Measurements from ENCODE around the gene ADAM15.

The ADAM15 gene

DNA sequence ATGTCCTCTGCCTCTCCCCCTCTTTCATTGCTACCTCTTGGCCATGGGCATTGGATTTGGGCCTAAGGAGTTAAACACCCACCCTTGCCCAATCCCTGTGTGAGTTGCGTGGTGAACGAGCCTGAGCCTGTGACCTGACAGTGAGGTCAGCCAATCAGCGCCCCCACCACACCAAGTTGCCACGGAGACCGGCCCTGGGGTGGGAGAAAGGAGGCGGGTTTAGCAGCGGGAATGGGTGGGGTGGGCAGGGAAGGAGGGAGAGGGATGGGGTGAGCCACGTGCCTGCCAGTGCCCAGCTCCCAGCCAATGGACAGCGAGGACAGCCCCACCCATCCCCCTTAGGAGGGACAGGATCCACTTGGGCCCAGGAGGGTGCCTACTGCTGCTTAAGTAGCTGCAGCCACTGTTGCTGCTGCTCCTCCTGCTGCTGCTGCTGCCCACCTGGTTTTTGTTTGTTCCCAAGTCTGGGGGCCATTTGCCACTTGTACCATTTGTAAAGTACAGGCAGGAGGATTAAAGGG lies 39.0 kb upstream of the ADAM15 start:
- DNase-seq: peak; percentile 69

DNA sequence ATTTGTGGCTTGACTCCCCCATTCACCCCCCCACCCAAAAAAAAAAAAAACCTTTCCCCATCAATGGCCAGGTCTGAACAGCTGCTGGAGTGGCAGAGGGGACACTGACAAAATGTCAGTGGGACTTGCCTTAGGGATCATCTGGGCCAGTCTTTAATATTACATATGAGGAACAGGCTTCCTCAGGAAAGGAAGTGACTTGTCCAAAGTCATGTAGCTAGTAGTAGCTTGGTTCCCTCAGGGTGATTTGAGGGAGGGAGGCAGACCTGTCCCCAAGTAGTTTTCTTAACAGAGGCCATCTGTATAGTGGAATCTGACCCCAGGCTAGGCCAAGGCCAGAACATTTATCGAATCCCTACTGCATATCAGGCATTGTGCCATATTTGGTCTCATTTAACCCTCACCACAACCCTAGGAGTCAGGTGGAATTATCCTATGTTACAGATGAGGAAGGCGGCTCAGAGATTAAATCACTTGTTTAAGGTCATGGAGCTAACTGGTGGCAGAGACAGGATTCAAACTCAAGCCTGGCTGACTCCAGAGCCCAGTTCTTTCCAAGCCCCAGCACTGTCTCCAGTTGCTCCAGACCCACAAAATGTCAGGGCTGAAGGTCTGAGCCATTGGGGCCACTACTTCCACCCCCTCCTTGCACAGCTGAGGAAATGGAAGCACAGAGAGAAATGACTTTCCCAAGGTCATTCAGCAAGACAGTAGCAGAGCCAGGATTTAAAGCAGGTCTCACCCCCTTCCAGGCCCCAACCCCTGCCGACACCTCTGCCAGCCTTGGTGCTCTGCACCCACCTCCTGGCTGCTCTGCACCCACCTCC lies 38.1 kb upstream of the ADAM15 start:
- peak; percentile 34 for DNase-seq

DNA sequence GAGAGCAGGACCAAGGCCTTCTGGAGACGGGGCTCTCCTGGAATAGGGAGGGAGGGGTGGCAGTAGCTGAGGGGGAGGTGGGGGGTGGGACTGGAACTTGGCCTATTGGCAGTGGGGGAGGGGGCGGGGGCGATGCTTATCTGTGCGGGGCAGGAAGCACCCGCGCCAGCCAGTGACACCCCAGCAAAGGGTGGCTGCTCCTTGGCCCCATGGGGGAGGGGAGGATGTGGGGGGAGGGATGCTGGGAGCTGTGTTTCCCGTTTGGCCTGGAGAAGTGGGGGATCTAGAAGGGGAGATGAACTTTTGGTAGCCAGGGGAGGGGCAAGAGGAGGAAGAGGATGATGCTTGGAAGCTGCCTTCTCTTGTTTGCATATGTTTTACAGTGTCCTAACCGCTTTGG lies 37.5 kb upstream of the ADAM15 start:
- no peak for DNase-seq

DNA sequence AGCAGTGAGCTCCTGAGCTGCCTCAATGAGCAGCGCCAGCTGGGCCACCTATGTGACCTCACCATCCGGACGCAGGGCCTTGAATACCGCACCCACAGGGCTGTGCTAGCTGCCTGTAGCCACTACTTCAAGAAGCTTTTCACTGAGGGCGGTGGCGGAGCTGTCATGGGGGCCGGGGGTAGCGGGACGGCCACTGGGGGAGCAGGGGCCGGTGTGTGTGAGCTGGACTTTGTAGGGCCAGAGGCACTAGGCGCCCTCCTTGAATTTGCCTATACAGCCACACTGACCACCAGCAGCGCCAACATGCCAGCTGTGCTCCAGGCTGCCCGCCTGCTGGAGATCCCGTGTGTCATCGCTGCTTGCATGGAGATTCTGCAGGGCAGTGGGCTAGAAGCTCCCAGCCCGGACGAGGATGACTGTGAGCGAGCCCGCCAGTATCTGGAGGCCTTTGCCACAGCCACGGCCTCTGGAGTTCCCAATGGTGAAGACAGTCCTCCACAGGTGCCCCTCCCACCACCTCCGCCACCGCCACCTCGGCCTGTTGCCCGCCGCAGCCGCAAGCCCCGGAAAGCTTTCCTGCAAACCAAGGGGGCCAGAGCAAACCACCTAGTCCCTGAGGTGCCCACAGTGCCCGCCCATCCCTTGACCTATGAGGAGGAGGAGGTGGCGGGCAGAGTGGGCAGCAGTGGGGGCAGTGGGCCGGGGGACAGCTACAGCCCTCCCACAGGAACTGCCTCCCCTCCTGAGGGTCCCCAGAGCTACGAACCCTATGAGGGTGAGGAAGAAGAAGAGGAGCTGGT lies 36.2 kb upstream of the ADAM15 start:
- DNase-seq: no peak

DNA sequence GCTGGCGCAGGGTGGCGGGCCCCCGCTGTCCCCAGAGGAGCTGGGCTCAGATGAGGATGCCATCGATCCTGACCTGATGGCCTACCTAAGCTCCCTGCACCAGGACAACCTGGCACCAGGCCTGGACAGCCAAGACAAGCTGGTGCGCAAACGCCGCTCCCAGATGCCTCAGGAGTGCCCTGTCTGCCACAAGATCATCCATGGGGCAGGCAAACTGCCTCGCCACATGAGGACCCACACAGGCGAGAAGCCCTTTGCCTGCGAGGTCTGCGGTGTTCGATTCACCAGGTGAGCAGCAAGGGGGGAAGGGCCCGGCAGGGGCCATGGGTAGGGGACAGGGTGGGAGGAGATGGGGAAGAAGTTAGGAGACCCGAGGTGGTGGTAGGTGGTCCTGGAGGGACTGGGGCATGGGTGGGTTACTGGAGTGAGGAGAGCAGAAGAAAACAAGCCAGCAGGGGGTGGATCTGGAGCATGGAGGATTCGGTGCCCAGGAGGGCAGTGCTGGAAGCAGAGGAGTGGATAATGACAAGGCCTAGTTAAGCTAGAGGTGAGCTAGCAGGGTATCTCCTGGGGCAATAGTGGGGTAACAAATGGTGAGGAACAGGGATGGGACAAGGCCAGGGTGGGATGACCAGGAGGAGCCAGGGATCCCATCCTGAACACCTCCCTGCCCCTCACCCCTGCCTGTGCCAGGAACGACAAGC lies 35.4 kb upstream of the ADAM15 start:
- no peak for DNase-seq

DNA sequence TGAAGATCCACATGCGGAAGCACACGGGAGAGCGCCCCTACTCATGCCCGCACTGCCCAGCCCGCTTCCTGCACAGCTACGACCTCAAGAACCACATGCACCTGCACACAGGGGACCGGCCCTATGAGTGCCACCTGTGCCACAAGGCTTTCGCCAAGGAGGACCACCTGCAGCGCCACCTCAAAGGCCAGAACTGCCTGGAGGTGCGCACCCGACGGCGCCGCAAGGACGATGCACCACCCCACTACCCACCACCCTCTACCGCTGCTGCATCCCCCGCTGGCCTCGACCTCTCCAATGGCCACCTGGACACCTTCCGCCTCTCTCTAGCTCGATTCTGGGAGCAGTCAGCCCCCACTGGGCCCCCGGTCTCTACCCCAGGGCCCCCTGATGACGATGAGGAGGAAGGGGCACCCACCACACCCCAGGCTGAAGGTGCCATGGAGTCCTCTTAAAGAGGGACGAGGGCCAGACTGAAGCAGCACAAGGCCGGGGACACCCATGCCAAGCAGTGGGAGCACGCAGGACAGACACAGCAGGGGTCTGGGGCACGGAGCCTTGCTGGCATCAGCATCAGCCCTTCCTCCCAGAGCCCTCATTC lies 34.8 kb upstream of the ADAM15 start:
- DNase-seq: no peak

DNA sequence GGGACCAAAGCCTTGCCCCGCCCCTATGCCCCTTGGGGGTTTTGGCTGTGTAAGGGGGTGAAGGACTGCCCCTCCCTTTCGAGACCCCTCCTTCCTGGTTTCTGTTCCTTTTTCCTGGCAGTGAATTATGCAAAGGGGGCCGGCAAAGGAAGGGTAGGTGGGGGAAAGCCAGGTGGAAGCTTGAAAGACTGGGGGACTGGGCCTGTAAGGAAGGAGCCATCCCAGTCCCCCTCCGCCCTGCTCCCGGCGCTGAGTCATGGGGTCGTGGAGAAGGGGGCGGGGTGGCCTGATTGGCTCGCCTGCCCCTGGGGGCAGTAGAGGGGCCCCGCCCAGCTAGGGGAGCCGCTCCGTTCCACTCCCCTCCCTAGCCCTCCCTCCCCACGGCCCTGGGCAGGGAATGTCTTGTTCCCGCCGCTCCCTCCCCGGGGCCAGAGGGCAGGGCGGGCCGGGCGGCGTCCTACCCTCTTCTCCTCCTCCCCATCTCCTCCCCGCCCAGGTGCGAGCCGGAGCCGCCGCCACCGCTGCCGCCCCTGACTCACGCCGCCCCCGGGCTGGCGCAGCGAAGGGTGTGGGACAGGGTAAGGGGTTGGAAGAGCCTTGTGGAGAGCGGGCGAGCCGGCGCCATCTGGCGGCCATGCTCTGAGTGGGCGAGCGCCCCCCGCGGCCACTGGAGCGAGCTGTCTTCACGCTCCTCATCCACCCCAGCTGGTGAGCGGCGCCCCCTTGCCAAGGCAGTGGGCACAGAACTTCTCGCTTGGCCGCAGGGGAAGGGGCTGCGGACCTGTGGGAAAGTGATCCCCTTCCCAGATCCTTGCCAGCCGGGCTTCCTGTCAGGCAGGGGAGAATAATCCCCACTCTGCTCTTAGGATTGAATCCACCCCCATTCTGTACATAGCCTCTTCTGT lies 33.8 kb upstream of the ADAM15 start:
- peak; percentile 74 for DNase-seq

DNA sequence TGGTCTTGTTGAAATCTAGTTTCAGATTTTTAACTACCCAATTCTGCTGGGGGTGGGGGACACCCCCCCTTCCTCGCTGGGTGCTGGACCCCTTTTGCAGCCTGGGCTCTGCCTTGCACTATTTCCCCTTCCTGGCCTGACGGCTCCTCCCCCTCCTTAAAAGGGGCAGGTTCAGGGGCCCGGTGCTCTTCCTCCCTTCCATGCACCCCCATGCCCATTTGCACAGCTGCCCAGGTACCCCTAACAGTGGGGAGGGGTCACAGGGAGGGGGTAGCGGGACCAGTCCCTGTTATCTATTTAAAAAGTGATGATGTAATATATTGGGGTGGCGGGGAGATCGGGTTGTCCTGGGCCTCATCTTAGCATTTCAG lies 33.2 kb upstream of the ADAM15 start:
- DNase-seq: no peak

DNA sequence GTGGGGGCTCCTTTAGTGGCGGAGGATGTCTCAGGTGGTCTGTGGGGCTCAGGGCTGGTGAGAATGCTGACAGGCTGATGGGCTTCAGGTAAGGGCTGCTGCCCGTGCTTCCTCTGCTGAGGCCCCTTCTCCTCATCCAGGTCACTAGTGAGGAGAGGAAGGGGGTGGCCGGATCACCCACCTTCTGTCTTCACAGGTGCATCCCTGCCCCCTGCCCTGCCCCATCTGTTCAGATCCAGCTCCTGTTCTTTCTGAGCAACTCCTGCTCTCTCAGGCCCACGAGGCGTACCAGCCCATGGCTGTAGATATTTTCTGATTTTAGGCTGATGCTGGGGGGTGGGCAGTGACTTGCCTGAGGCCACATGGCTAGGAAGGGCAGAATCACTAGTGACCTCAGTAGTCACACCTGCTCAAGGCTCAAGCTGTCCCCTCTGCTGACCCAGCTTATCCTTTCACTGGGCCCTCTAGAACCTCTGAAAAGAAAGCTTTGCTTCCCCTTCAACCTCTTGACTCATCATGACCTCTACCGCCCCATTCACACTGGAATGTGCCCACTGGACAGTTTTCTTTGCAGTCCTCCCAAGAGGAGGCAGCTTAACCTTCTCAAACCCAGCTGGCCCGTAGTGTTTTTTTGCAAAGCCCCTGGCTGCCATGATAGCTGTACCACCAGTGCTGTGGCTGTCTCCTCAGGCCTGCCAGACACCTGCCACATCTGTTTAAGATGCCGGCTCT lies 32.3 kb upstream of the ADAM15 start:
- DNase-seq: peak; percentile 34

DNA sequence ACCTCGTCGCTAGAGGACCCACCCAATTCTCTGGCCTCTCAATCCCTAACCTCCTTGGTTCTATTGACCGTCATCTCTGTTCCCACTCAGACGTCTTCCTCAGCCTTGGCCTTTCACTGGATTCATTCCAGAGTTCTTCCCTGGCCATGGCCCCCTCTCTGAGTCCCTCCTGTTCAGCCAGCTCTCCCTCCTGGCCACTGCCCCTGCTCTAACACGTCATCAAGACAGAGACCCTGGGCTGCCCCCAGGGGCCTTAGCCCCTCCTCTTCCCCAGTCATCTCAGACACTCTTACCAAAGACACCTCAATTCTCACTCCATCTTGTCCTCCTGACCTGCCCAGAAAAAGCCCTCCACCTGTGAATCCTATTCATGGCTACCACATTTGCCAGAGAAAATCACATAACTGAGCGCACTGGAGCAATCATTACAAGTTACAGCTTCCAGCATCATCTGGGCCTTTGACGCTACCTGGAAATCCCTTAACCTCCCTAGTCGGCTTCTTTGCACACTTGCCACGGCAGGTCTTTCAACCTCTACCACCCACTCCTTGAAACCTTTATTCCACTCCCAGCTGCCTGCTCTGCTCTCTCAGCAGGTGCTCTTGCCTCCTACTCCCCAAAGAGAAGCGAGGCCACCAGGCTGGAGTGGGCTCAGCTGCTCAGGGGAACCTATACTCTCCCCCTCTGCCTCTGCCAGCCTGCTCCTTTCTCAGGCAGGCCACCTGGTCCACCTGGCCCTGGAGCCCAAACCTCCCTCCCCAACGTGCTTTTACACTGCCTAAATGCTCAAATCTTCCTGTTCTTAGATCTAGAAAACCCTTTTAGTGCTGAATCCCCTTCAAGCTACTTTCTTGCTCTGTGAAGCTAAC lies 31.5 kb upstream of the ADAM15 start:
- DNase-seq: no peak

DNA sequence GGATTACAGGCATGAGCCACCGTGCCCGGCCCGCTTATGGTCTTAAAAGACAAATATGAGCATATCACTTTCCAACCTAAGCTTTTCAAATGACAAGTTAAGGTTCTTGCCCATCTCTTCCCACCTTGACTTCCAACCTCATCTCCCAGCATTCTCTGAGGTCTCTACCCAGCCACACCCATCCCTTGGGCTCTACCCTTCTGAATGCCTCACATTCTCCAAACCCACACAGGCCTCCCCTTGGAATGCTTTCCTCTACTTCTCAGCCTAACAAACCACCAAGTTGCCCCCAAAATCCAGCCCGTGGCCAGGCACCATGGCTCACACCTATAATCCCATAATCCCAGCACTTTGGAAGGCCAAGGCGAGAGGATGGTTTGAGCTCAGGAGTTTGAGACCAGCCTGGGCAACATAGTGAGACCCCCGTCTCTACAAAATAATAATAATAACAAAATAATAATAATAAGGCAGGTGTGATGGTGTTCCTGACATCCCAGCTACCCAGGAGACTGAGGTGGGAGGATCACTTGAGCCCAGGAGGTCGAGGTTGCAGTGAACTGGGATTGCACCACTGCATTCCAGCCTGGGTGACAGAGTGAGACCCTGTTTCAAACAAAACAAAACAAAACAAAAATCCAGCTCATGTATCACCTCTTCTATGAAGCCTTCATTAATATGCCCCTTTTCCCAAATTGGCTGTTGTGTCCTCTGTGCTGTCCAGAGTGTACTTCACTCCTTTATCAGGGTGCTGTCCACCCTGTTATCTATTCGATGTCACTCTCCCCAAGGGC lies 28.8 kb upstream of the ADAM15 start:
- no peak for DNase-seq

DNA sequence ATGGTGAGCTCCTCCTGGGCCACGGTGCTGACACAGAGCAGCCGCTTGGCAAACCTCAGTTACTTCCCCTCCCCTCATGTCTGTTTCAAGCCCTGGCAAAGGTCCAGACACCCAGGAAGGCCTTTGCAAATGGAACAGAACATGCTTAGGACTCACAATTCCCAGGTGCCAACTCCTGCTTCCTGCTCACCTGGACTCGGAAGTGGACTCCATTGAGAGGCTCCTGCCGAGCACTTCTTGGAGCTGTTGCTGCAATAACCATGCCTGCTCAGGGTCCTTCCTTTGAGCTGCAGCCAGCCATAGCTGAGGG lies 28.2 kb upstream of the ADAM15 start:
- DNase-seq: no peak

DNA sequence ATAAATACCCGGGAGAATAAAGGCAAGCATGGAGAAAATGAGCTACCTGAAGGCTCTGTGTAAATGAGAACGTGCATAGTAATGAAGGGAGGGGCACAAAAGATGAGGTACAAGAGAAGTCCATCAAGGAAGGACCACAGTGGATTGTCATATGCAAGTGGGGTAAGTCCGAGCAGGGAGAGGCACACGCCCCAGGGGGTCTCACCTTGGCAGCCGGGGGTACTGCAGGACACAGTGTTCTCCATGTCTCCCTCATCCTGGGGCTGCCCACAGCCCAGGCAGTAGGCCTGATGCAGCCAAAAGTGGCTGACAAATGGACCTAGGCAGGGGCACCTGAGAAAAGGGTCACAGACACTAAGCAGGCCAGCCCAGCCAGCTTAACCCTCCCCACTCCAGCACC lies 27.5 kb upstream of the ADAM15 start:
- no peak for DNase-seq

DNA sequence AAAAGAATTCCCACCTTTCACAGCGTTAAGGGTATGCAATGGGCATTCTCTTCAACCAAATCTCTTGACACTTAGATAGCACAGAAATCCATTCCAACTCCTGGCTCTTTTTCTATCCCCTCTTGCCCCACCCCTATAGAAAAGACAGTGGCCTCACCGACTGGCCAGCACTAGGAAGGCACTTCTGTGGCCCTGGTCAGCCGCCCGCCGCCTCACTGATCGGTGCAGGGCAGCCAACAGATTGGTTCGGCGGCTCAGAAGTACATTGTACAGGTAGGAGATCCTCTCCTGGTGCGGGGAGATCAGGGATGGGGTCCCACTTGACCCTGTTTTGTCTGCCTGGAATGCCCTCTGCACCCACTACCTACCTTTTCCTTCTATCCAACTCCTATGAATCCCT lies 26.8 kb upstream of the ADAM15 start:
- no peak for DNase-seq

DNA sequence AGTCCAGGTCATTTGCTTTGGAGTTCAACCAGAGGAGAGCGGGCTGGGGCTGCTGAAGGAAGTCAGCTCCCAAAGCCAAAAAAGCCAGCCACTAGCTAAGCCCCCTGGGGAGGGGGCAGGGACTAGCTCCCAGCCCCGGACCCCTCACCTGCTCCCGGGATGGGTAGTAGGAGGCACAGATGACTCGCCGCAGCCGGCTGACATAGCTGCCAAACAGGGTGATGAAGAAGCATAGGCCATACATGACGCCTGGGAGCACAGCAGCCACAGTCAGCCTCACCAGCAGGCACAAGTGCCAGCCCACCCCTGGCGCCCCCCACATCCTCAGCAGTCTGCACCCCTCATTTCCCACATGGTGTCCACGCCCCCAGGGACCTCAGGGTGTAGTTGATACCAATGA lies 25.0 kb upstream of the ADAM15 start:
- DNase-seq: no peak

DNA sequence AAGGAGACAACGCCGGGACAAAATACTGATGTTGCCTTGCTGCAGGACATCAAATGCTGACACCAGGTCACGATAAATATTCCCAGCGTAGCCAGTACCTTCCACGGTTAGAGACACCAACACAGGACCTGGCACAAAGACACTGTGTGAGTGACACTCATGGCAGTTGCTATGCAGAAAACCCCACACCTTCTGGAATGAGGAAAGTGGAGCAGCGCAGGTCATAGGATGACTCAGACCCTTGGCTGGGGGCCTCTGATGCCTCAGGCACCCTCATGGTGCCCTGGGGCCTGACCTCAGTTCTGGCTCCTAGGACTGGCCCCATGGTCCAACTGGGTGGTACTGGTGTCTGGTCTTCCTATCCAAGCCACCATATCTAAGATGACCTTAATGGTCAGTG lies 24.5 kb upstream of the ADAM15 start:
- no peak for DNase-seq

DNA sequence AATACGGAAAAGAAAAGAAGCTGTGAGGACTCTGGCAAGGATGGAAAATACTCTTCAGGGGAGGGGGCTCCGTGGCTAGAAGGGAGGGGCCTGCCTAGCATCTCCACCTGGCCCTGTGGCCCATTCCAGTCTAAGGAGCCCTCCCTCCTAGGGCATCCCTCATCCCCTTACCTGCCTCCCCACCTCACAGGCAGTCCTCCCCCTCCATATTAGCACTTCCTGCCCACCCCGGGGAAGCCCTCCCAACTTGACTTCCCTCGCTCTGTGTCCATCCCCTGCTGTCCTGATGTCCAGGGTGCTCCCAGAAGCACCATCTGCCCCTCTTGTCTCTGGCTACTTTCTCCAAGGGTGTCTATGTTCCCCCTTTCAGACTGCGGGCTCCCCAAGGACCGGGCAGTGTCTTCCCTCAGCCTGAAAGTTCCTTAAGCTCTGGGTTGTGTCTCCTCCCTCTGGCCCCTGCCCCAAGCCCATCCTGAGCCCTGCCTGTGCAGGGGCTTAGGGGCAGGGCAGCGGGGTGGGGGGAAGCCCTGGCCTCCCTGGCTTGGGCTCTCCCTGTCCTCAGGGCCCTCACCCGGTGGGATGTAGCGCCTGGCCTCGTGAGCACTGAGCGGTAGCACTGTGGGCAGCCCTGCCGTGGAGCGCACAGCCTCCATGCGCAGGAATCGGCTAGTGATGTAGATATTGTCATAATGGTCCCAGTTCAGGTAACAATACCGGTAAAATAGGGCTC lies 21.4 kb upstream of the ADAM15 start:
- no peak for DNase-seq

DNA sequence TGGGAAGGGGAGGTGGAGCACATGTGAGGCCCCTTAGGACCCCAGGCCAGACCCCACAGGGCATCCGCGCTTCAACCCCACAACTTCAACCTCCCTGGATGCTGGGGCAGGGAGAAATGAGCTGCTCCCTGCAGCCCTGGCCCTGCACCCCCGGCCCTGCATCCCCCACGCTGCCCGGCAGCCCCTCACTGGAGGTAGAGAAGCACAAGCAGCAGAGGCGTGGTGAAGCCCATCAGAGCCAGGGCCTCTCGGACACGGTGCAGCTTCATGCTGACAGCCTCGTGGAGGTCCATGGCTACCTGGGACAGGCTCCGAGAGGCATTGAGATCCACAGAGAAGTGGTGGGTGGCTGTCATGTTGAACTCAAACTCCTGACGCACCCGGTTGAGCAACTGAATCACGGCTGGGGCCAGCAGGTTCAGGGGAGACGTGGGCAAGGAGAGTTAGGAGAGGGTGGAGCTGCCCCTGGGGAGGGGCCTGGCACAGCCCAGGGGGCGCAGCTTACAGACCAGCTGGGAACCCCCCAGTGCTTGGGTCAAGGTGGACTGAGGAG lies 20.8 kb upstream of the ADAM15 start:
- DNase-seq: no peak

DNA sequence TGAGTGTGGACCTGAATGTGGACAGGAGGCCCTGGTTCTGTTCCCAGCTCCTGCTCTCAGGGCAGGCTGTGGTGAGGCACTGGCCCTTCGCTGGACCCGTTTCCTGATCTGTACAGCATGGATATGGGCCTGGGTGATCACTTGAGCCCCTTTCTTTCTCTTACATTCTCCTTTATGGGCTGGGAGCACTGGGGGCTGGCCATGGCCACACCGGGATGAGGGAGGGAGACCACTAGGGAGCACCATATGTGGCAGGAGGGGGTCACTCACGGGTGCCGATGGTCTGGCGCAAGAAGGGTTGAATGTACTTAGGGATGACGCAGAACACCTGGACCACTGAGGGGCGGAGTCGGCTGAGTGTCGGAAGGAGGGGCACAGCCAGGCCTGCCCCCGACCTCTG lies 20.2 kb upstream of the ADAM15 start:
- no peak for DNase-seq

Data from inflammatory macrophage treated with lipopolysaccharide for 4 hours (primary cell).